HepG2 (cell line): ENCODE results near the gene FASTK. TPM values are rescaled to one million over a fixed set of nuclear protein-coding genes. Genes with fewer than 3 reads are reported as not detected.

ENCODE experiments used
- CREB3 ChIP-seq: sonication (generic); formaldehyde crosslinking; IDR thresholded peaks from 2 replicates; pipeline ENCODE4 v1.5.0; 2020; ENCODE audit warnings: missing genetic modification reagents
- ELF1 ChIP-seq: sonication (generic); formaldehyde crosslinking; IDR thresholded peaks from 2 replicates; pipeline ENCODE4 v1.4.0; 2020; ENCODE audit warnings: missing genetic modification reagents
- HOXA5 ChIP-seq: sonication (generic); formaldehyde crosslinking; IDR thresholded peaks from 2 replicates; pipeline ENCODE4 v1.4.0; 2020; ENCODE audit warnings: missing genetic modification reagents
- HOXA9 ChIP-seq: sonication (generic); formaldehyde crosslinking; IDR thresholded peaks from 2 replicates; pipeline ENCODE4 v1.8.1; 2022; ENCODE audit warnings: missing genetic modification reagents, mild to moderate bottlenecking, moderate library complexity, borderline replicate concordance
- NCOR1 ChIP-seq: fragments of 200-600 bp; sonication (generic); IDR thresholded peaks from 2 replicates; pipeline ENCODE4 v1.7.0; 2017; ENCODE audit warnings: antibody characterized with exemption, low read length, borderline replicate concordance
- NFE2L2 ChIP-seq: fragments of 150-350 bp; IDR thresholded peaks from 2 replicates; pipeline ENCODE4 v1.6.1; 2014; ENCODE audit warnings: low read length
- ZNF101 ChIP-seq: sonication (generic); formaldehyde crosslinking; IDR thresholded peaks from 2 replicates; pipeline ENCODE4 v1.4.0; 2020; ENCODE audit warnings: mild to moderate bottlenecking, low read depth, missing genetic modification reagents, borderline replicate concordance
- ZNF136 ChIP-seq: sonication (generic); formaldehyde crosslinking; IDR thresholded peaks from 2 replicates; pipeline ENCODE4 v1.8.1; 2022; ENCODE audit warnings: low read depth, mild to moderate bottlenecking, moderate library complexity, missing genetic modification reagents
- ZNF501 ChIP-seq: sonication (generic); formaldehyde crosslinking; IDR thresholded peaks from 2 replicates; pipeline ENCODE4 v1.5.1; 2020; ENCODE audit warnings: mild to moderate bottlenecking, moderate library complexity, missing genetic modification reagents
- ZNF512 ChIP-seq: sonication (generic); formaldehyde crosslinking; IDR thresholded peaks from 2 replicates; pipeline ENCODE4 v1.4.0; 2020; ENCODE audit warnings: mild to moderate bottlenecking, missing genetic modification reagents
- ZNF547 ChIP-seq: sonication (generic); formaldehyde crosslinking; IDR thresholded peaks from 2 replicates; pipeline ENCODE4 v1.5.1; 2020; ENCODE audit warnings: mild to moderate bottlenecking, missing genetic modification reagents
- ZNF703 ChIP-seq: sonication (generic); formaldehyde crosslinking; IDR thresholded peaks from 2 replicates; pipeline ENCODE4 v1.5.1; 2020; ENCODE audit warnings: missing genetic modification reagents, mild to moderate bottlenecking, moderate library complexity, borderline replicate concordance
- ZNF709 ChIP-seq: sonication (generic); formaldehyde crosslinking; IDR thresholded peaks from 2 replicates; pipeline ENCODE4 v1.5.0; 2020; ENCODE audit warnings: mild to moderate bottlenecking, missing genetic modification reagents
- ZNF713 ChIP-seq: sonication (generic); formaldehyde crosslinking; IDR thresholded peaks from 2 replicates; pipeline ENCODE4 v1.4.0; 2020; ENCODE audit warnings: mild to moderate bottlenecking, missing genetic modification reagents
- polyA plus RNA-seq, 8 experiments: library from polyadenylated mRNA; depleted of rRNA in 3 of 8; stranded (reverse) in 7 of 8; unstranded in 1 of 8; fragments of >200 nt; fragmentation: Illumina TruSeq in 4 of 8; extraction: Trizol in 4 of 8; gene quantifications; 2 replicates each; pipeline versions ENCODE4 v1.2.1 to v1.2.3, GENCODE V29; 2011 to 2016; ENCODE audit warnings: low read depth in 4 of 8, missing spikeins in 1 of 8, mixed read lengths in 1 of 8; ENCODE audit not compliant: insufficient read depth in 1 of 8
- total RNA-seq, 5 experiments: library from RNA; depleted of rRNA; stranded (reverse); fragments of >200 nt; fragmentation: Illumina TruSeq; extraction: Trizol; gene quantifications; 2 replicates each; pipeline ENCODE4 v1.2.3, GENCODE V29; 2016; ENCODE audit warnings: low read depth in 1 of 5
- TF ChIP-seq, protein P1 (sequence below): sonication (generic); formaldehyde crosslinking; IDR thresholded peaks from 2 replicates; pipeline ENCODE4 v1.4.0; 2020; ENCODE audit warnings: missing genetic modification reagents
- TF ChIP-seq, protein P2 (sequence below): sonication (generic); formaldehyde crosslinking; IDR thresholded peaks from 2 replicates; pipeline ENCODE4 v1.4.0; 2020; ENCODE audit warnings: missing genetic modification reagents
- TF ChIP-seq, protein P3 (sequence below): sonication (generic); formaldehyde crosslinking; IDR thresholded peaks from 2 replicates; pipeline ENCODE4 v1.4.0; 2020; ENCODE audit warnings: mild to moderate bottlenecking, missing genetic modification reagents

Gene FASTK
- total and polyA plus RNA-seq, 2 of the 13 experiments (the other 11 are each of a cell fraction or from before 2014, with no cell fraction given), result 52.9 to 55.7 TPM

DNA sequence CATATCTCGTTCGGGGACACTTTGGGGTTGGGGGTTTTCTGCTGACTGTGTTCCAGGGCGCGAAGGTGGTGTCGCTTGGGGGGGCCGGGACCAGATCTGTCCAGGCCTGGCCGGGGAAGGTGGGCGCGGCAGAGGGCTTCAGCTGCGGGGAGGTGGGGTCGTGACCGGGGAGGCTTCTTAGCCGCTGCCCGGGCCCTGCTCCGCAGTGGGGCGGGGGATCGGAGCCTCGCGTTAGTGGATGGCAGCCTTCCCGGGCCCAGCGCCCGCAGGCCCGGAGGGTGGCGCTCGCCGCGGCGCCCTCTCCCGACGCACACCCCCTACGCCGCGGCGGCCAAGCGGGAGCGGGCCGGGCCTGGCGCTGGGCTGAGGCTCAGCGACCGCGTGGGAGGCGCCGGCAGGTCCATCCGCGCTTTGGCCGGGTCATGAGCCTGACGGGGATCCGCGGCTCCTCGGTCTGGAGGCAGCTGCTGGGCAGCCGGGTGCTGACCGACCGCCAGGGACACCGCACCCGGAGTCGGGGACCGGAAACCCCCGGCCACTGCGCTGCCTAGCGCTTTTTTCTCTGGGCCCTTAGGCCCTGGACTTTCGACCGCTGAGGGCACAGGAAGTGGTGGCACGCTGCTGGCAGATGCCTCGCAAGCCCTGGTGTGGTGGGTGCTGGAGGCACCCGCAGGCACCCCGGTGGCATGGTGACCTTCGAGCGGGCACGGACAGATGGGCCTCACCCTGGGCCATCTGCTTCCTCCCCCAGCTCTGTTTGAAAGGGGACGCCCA, 6.8 kb upstream of the FASTK start (continued):
- TF ChIP-seq, protein P1, sequence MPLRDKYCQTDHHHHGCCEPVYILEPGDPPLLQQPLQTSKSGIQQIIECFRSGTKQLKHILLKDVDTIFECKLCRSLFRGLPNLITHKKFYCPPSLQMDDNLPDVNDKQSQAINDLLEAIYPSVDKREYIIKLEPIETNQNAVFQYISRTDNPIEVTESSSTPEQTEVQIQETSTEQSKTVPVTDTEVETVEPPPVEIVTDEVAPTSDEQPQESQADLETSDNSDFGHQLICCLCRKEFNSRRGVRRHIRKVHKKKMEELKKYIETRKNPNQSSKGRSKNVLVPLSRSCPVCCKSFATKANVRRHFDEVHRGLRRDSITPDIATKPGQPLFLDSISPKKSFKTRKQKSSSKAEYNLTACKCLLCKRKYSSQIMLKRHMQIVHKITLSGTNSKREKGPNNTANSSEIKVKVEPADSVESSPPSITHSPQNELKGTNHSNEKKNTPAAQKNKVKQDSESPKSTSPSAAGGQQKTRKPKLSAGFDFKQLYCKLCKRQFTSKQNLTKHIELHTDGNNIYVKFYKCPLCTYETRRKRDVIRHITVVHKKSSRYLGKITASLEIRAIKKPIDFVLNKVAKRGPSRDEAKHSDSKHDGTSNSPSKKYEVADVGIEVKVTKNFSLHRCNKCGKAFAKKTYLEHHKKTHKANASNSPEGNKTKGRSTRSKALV (CRISPR knock-in tag), result no peak
- TF ChIP-seq ZNF709 (CRISPR knock-in tag), result peak; percentile 91
- TF ChIP-seq ZNF713, result no peak
- no peak for TF ChIP-seq NFE2L2
- TF ChIP-seq, protein P2, sequence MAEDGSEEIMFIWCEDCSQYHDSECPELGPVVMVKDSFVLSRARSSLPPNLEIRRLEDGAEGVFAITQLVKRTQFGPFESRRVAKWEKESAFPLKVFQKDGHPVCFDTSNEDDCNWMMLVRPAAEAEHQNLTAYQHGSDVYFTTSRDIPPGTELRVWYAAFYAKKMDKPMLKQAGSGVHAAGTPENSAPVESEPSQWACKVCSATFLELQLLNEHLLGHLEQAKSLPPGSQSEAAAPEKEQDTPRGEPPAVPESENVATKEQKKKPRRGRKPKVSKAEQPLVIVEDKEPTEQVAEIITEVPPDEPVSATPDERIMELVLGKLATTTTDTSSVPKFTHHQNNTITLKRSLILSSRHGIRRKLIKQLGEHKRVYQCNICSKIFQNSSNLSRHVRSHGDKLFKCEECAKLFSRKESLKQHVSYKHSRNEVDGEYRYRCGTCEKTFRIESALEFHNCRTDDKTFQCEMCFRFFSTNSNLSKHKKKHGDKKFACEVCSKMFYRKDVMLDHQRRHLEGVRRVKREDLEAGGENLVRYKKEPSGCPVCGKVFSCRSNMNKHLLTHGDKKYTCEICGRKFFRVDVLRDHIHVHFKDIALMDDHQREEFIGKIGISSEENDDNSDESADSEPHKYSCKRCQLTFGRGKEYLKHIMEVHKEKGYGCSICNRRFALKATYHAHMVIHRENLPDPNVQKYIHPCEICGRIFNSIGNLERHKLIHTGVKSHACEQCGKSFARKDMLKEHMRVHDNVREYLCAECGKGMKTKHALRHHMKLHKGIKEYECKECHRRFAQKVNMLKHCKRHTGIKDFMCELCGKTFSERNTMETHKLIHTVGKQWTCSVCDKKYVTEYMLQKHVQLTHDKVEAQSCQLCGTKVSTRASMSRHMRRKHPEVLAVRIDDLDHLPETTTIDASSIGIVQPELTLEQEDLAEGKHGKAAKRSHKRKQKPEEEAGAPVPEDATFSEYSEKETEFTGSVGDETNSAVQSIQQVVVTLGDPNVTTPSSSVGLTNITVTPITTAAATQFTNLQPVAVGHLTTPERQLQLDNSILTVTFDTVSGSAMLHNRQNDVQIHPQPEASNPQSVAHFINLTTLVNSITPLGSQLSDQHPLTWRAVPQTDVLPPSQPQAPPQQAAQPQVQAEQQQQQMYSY (CRISPR knock-in tag), result no peak
- peak; percentile 15; the same call in 1 of the 2 replicates for TF ChIP-seq ZNF547 (CRISPR knock-in tag)
- 0 out of 2 replicates have a peak, but pooled peaks have one; percentile 34 for TF ChIP-seq CREB3 (CRISPR knock-in tag)
- TF ChIP-seq, protein P3, sequence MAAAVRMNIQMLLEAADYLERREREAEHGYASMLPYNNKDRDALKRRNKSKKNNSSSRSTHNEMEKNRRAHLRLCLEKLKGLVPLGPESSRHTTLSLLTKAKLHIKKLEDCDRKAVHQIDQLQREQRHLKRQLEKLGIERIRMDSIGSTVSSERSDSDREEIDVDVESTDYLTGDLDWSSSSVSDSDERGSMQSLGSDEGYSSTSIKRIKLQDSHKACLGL, result peak; percentile 68
- TF ChIP-seq HOXA5 (CRISPR knock-in tag), result no peak
- no peak for TF ChIP-seq HOXA9 (CRISPR knock-in tag)
- TF ChIP-seq ZNF136, result no peak
- TF ChIP-seq ZNF501, result no peak; the same call in 1 of the 2 replicates
- no peak for TF ChIP-seq ZNF101 (CRISPR knock-in tag)
- peak; percentile 52 for TF ChIP-seq ELF1 (CRISPR knock-in tag)
- no peak for TF ChIP-seq NCOR1
- TF ChIP-seq ZNF512, result no peak
- TF ChIP-seq ZNF703 (CRISPR knock-in tag), result no peak
